NCI-H2196 treated with DMSO at 0.1 percent for 48 hours (cell line): ENCODE results near the gene CNIH2.
A peak's percentile ranks its signal among the peaks of the same experiment; 100 is the strongest.

ENCODE experiments used
- DNase-seq: peaks from one replicate; lab custom pipeline; 2025; ENCODE audit not compliant: unreplicated experiment; lab: John Stamatoyannopoulos, UW

Gene CNIH2

GRCh38 chr11:66259225-66259624, 18.8 kb upstream of the CNIH2 start:
- DNase-seq, result no peak

- no peak for DNase-seq
Observed at GRCh38 chr11:66259956-66260355, 18.0 kb upstream of the CNIH2 start.

- DNase-seq, result no peak
Observed at GRCh38 chr11:66261578-66261977, 16.4 kb upstream of the CNIH2 start.

- no peak for DNase-seq
Observed at GRCh38 chr11:66262191-66262590, 15.8 kb upstream of the CNIH2 start.

GRCh38 chr11:66262696-66263095, 15.3 kb upstream of the CNIH2 start:
- no peak for DNase-seq

- no peak for DNase-seq
Observed at GRCh38 chr11:66263231-66263630, 14.7 kb upstream of the CNIH2 start.

- DNase-seq, result no peak
Observed at GRCh38 chr11:66263785-66264184, 14.2 kb upstream of the CNIH2 start.

GRCh38 chr11:66264383-66264782, 13.6 kb upstream of the CNIH2 start:
- no peak for DNase-seq

GRCh38 chr11:66264914-66265313, 13.1 kb upstream of the CNIH2 start:
- DNase-seq, result no peak

GRCh38 chr11:66265531-66266377, 12.2 kb upstream of the CNIH2 start:
- DNase-seq, result no peak

- no peak for DNase-seq
Observed at GRCh38 chr11:66266378-66267038, 11.5 kb upstream of the CNIH2 start.

- no peak for DNase-seq
Observed at GRCh38 chr11:66267039-66267378, 11.0 kb upstream of the CNIH2 start.

GRCh38 chr11:66267379-66268243, 10.4 kb upstream of the CNIH2 start:
- peak; percentile 35 for DNase-seq

GRCh38 chr11:66268244-66268951, 9.6 kb upstream of the CNIH2 start, which contains the start of gene RAB1B:
Gene RAB1B (plus strand): TSS chr11:66268639. CDS start chr11:66268680, 41 bp downstream.
- DNase-seq, result peak; percentile 97

GRCh38 chr11:66268952-66269905, 8.7 kb upstream of the CNIH2 start:
- no peak for DNase-seq

- no peak for DNase-seq
Observed at GRCh38 chr11:66271816-66272215, 6.2 kb upstream of the CNIH2 start.

- DNase-seq, result no peak
Observed at GRCh38 chr11:66272596-66272995, 5.4 kb upstream of the CNIH2 start.

GRCh38 chr11:66274219-66274618, 3.8 kb upstream of the CNIH2 start:
- no peak for DNase-seq

GRCh38 chr11:66275396-66275795, 2.6 kb upstream of the CNIH2 start:
- no peak for DNase-seq
